ENCODE results near the gene ABT1. TPM values are rescaled to one million over a fixed set of nuclear protein-coding genes. Genes with fewer than 3 reads are reported as not detected.
A peak's percentile ranks its signal among the peaks of the same experiment; 100 is the strongest.
"Not testable (repeated sequence)": the region's sequence is repeated elsewhere in the genome, so short reads cannot be mapped to it uniquely, and the experiment has no call there.

Gene ABT1
- total RNA-seq, result 14.5 and 16.4 TPM in 2 replicates

DNA sequence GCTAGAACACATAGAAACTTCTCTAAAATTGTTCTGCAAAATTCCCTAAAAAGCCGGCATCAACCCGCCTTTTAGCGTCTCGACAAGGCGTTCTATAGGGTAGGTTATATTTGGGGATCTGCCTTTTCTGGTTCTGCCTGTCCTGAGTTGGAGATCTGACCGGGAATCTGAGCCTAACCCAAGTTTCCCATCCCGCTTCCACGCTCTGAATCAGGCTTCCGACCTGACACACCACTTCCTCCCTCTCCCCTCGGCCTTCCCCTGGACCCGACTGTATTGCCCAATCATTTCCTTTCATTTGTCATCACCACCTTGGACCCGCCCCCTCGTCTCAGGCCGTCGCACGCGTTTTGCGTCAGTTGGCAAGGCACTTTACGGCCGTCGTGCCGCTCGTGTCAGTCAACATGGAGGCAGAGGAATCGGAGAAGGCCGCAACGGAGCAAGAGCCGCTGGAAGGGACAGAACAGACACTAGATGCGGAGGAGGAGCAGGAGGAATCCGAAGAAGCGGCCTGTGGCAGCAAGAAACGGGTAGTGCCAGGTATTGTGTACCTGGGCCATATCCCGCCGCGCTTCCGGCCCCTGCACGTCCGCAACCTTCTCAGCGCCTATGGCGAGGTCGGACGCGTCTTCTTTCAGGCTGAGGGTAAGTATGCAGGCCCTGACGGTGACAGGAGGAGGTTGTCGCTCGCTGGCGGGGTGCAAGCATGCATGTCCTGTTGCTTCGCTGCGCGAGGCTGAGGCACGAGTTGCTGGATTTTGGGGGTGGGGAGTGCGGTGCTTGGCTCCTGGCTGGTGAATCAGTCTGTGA lies at the start of gene ABT1:
TSS of gene ABT1 (plus strand) at position 375 of the 810 bp plus-strand sequence. CDS start at position 405, 30 bp downstream.
- H3K4me3 ChIP-seq (ENCODE audit: low read depth, low read length), result peak within 1 kb of the TSS; percentile 100
- TF ChIP-seq, protein P1, sequence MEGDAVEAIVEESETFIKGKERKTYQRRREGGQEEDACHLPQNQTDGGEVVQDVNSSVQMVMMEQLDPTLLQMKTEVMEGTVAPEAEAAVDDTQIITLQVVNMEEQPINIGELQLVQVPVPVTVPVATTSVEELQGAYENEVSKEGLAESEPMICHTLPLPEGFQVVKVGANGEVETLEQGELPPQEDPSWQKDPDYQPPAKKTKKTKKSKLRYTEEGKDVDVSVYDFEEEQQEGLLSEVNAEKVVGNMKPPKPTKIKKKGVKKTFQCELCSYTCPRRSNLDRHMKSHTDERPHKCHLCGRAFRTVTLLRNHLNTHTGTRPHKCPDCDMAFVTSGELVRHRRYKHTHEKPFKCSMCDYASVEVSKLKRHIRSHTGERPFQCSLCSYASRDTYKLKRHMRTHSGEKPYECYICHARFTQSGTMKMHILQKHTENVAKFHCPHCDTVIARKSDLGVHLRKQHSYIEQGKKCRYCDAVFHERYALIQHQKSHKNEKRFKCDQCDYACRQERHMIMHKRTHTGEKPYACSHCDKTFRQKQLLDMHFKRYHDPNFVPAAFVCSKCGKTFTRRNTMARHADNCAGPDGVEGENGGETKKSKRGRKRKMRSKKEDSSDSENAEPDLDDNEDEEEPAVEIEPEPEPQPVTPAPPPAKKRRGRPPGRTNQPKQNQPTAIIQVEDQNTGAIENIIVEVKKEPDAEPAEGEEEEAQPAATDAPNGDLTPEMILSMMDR (IDR thresholded peaks at IDR 0.05; ENCODE audit: insufficient read depth, low read depth, low read length), result no peak
- peak; percentile 99 for DNase-seq (ENCODE audit: low read depth)

DNA sequence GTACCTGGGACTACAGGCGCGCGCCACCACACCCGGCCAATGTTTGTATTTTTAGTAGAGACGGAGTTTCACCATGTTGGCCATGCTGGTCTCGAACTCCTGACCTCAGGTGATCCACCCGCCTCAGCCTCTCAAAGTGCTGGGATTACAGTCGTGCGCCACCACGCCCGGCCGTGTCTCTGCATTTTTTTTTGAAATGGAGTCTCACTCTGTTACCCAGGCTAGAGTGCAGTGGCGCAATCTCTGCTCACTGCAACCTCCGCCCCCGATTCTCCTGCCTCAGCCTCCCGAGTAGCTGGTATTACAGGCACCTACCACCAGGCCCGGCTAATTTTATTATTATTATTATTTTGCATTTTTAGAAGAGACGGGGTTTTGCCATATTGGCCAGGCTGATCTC lies 49.4 kb upstream of the ABT1 start:
- not testable (repeated sequence) for DNase-seq (ENCODE audit: low read depth); H3K4me3 ChIP-seq (ENCODE audit: low read depth, low read length)

DNA sequence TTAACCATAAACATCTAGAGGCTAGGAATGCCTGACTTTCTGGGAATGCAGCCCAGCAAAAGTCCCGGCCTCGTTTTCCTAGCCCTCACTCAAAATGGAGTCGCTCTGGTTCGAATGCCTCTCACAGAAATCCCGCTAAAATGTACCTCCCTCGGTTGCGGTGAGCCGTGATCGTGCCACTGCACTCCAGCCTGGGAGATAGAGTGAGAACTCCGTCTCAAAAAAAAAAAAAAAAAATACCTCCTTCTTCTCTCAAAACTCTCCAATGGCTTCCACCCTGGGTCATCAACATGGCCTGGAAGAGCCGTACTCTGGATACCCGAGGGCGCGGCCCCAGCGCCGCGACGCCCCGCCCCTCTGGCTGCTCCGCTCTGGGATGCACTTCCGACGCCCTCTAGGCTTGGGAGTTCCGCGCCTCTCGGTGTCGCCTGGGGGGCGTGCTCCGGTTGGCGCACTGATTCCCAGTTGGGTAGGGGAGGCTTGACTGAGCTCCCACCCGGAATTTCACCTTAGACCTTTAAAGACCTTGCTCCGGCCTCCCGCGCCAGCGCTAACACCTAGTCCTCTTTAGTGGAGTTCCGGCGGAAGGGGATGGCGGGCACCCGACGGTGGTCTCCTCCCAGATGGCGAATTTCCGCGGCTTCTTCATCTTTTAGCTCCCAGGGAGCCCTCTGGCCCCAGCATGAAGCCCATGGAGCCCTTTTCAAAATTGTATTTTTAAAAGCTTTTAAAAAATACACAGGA lies 46.3 kb upstream of the ABT1 start:
- H3K4me3 ChIP-seq (ENCODE audit: low read depth, low read length), result peak overlapping the region; percentile 61
- TF ChIP-seq, protein P1 (IDR thresholded peaks at IDR 0.05; ENCODE audit: insufficient read depth, low read depth, low read length), result no peak
- DNase-seq (ENCODE audit: low read depth), result peak; percentile 38

DNA sequence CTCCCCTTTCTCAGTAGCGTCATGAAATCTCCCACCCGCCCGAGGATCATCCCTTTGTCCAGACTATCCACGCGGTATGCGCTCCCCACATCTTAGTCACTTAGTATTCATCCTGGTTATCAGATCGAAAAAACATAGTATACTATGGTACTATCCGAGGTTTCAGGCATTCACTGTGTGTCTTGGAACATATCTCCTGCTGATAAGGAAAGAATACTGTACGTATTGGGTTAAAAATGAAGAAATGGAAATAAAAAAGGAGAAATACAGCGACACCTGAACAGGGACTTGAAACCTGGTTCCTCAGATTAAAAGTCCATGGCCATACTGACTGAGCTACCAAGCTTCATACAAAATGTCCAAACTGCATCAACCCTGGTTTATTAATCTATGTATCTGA lies 44.5 kb upstream of the ABT1 start:
- H3K4me3 ChIP-seq (ENCODE audit: low read depth, low read length), result no peak overlapping the region
- TF ChIP-seq, protein P1 (IDR thresholded peaks at IDR 0.05; ENCODE audit: insufficient read depth, low read depth, low read length), result no peak
- DNase-seq (ENCODE audit: low read depth), result no peak

DNA sequence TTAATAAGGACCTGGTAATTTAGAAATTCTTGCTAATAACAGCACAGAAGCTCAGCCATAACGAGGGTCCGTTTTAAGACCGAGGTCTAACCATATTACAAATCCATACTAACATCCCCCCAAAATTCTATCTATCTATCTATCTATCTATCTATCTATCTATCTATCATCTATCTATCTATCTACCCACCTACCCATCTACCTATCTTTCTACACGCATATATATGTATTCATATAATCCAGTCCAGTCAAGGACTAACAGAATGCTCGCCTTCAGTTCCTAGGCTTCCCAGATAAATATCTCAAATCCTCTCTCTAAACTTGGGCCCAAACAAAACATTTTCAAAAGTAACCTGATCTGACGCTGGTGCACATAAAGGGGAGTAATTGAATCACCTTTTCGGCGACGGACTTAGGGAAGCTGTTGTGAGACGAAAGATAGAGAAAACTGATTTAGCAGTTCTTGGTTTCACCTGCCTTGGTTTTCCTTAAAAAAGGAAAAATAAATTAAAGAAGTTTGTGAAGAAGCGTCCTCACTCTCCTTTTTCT lies 44.0 kb upstream of the ABT1 start:
- TF ChIP-seq, protein P1 (IDR thresholded peaks at IDR 0.05; ENCODE audit: insufficient read depth, low read depth, low read length), result no peak
- H3K4me3 ChIP-seq (ENCODE audit: low read depth, low read length), result peak overlapping the region; percentile 75
- no peak for DNase-seq (ENCODE audit: low read depth)

DNA sequence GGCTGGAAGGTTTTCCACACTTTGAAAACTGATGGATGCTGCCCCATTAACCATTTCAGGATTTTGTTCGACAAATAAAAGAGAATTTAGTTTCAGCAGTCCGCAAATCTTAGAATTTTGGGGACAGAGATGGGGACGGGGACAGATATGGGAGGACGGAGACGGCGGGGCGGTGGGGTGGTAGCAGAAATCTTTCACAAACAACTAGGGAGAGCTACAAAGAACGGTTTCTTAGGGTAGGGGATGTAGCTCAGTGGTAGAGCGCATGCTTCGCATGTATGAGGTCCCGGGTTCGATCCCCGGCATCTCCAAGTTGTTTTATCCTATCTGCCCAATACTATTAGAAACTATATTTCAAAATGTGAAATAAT lies 43.5 kb upstream of the ABT1 start:
- TF ChIP-seq, protein P1 (IDR thresholded peaks at IDR 0.05; ENCODE audit: insufficient read depth, low read depth, low read length), result no peak
- H3K4me3 ChIP-seq (ENCODE audit: low read depth, low read length), result peak overlapping the region; percentile 75
- peak; percentile 79 for DNase-seq (ENCODE audit: low read depth)
